HCT116 (cell line): ENCODE results near the gene E4F1.

ENCODE experiments used
- CBX3 ChIP-seq: IDR thresholded peaks from 2 replicates; pipeline ENCODE4 v1.6.1; 2012; ENCODE audit warnings: low read depth
- CEBPB ChIP-seq: IDR thresholded peaks from 2 replicates; pipeline ENCODE4 v1.6.1; 2012; ENCODE audit warnings: low read depth
- EZH2 ChIP-seq: fragments of 200-600 bp; sonication (generic); IDR thresholded peaks from 2 replicates; pipeline ENCODE4 v1.6.1; 2017; ENCODE audit warnings: antibody characterized with exemption, mixed run types
- EZH2phosphoT487 ChIP-seq: fragments of 200-600 bp; IDR thresholded peaks from 2 replicates; pipeline ENCODE4 v1.6.1; 2018; ENCODE audit warnings: antibody characterized with exemption, borderline replicate concordance
- POLR2AphosphoS5 ChIP-seq: IDR thresholded peaks from 2 replicates; pipeline ENCODE4 v1.6.1; 2011; ENCODE audit warnings: mild to moderate bottlenecking, low read depth, low read length, moderate library complexity
- RAD21 ChIP-seq: IDR thresholded peaks from 2 replicates; pipeline ENCODE4 v1.6.1; 2012; ENCODE audit warnings: low read depth, mild to moderate bottlenecking
- YY1 ChIP-seq: IDR thresholded peaks from 2 replicates; pipeline ENCODE4 v1.6.1; 2011; ENCODE audit warnings: low read length, low read depth, moderate library complexity, mild to moderate bottlenecking; ENCODE audit not compliant: insufficient replicate concordance; ENCODE audit errors: extremely low read depth
- TF ChIP-seq, protein P1 (sequence below): IDR thresholded peaks from 2 replicates; pipeline ENCODE4 v1.6.1; 2012

GRCh38 chr16:2194166-2194834, 29.1 kb upstream of the E4F1 start:
- TF ChIP-seq CEBPB: no peak
- TF ChIP-seq YY1: no peak
- no peak for TF ChIP-seq RAD21
- TF ChIP-seq EZH2phosphoT487: no peak
- no peak for TF ChIP-seq POLR2AphosphoS5
- TF ChIP-seq EZH2: no peak
- TF ChIP-seq CBX3: no peak
- TF ChIP-seq, protein P1, sequence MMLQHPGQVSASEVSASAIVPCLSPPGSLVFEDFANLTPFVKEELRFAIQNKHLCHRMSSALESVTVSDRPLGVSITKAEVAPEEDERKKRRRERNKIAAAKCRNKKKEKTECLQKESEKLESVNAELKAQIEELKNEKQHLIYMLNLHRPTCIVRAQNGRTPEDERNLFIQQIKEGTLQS: no peak
